HG03439 (cell line): ENCODE measurements around the gene EGR2.

Experiments
- ATAC-seq: cut with Tn5 transposase; IDR thresholded peaks from one replicate; pipeline ENCODE4 v1.9.1; 2021; ENCODE audit warnings: mild to moderate bottlenecking, moderate library complexity; ENCODE audit not compliant: unreplicated experiment

Gene EGR2

DNA sequence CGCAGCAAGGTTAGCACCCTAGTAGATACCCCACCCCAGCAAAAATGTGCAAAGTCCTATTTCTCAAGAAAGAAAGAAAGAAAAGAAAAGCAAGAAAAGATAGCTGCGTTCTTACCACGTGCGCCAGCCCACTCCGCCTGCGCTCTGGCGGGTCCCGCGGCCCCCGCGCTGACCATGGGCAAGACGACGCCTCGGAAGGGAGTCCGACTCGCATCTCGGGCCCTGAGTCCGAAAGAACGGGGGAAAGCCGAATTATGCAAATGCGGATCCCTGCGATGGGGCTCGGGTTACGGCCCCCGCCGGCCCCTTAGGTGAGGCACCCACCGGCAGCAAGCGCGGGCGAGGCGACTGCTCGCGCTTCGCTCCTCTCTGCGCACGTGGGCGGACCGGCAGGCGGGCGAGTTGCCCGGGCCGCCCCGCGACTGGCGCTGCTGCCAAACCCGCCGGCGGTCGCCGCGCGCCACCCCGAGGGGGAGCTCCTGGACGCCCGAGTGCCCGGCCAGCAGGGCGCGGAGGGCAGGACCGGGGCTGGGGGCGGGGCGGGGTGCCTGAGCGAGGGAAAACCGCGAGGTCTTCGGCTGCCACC, 2.4 kb upstream of the EGR2 start:
- no peak for ATAC-seq

DNA sequence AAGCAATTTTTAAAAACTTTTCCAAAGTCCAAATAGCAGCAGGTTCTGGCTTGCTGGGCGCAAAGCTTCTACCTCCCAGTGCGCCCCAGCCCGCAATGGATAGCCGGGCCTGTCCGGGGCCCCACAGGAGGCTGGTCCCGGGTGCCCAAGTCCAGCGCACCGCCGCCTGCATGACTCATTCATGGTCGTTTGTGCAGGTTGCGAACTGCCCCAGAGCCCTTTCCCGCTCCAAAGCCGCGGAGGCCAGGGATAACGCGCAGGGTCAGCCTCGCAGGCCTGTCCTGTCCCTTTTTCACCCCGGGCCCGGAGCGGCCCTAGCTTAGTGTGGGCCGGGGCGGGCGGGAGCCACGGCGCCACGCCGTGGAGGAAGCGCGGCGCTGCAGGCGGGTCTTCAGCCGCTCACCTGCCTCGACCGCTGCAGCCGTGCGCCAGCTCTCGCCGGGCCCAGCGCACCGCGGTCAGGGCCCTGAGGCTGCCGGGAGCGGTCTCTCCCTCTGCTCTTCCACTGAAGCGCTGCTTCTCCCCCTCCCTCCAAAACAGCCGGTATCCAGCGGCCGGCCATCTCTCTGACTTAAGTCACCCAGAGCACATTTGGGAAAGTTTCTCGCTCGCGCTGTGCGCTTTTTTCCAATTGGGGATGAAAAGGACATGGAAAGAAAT, 1.7 kb upstream of the EGR2 start:
- ATAC-seq, result peak; percentile 38

DNA sequence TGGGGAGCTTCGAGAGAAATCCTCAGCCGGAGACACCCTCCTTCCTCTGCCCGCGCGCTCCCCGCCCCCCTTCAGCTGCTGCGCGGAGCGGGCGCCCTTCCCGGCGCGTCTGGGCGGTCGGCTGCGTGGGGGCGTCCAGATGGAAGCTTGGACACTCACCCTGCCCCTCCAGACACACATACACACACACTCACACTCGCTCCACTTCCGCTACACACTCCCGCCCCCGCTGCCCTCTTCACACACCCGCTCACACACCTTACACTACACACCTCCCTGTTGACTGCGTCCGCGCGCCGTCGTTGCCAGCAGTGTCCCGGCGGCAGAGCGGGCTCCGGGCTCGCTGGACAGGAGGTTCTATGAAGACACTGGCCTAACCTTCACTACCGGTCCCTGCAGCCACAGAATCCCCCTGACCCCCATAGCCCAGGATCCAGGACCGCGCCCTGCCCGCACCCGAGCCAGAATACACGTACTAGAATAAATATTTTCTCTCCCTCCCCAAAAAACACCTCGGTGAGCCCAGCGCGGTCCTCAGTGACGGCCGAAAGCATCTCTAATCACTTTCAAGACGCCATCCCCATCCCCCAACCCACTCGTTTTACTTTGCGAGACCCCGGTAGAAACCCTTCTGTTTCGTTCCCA, 1.1 kb upstream of the EGR2 start:
- no peak for ATAC-seq

DNA sequence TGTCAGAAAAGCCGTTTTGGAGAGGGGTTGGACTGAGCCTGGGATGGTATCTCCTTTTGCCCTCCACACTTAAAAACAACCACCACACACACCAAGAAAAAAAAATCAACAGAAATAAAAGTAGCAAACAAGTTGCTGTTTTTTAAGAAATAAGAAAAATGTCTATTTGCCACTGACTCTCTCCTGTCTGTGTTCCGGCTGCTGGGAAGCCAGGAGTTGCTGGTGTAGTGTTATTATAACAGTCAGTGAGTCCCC, 163 bp downstream of the EGR2 start:
- no peak for ATAC-seq

DNA sequence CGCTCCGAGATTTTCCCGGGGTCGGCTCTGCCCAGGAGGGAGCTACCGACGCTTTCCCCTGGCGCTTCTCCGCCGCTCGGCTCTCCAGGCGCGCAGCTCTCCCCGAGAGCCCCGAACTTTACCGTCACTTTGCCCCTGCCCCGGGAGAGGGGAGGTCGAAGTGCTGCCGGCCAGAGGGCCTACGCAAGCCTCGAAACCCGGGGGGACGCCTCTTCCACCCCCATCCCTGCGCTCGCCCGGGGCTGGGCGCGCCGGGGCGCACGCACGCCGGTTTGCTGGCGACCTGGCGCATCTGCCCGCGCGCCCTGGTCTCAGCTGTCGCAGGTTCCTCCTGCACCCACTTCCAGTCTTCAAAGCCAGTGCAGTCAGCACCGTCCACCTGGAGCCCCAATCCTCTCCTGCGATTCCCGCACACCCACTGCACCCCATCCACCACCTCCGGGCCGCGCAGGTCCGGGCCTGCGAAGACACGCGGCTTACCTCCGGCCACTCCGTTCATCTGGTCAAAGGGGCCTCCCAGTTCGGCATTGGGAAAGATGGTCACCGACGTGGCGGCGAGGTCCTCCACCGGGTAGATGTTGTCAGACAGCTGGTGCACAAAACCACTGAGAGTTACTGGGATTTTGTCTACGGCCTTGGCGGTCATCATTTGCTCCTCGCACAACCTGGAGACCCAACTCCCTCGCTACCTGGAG, 638 bp downstream of the EGR2 start:
- ATAC-seq, result no peak

DNA sequence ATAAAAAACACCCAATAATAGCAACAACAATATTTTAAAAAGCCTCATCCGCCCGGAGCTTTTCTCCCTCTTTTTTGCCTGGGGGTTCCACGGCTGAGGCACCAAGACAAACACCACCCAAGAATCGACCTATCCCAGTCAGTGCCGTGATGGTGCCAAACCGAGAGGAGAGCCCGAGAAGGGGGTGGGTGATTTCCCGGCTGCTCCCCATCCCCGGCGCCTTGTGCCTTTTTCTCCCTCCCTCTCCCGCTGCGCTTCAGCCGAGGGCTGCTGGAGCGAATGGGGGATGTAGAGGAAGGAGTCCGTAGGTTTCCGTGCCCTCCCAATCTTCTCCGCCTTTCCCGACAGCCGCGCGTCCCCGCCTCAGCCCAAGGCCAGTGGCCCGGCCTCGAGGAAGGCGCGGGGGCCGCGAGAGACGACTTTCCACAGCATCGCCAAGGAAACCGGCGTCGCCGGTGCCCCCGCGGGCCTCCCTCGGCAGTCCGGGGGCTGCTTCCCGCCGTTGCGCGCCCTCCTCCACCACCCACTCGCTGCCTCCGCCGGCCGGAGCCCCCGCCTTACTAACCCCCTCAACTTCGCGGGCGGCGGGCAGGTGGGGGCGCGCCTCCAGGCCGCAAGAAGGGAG, 1.3 kb downstream of the EGR2 start:
- no peak for ATAC-seq

DNA sequence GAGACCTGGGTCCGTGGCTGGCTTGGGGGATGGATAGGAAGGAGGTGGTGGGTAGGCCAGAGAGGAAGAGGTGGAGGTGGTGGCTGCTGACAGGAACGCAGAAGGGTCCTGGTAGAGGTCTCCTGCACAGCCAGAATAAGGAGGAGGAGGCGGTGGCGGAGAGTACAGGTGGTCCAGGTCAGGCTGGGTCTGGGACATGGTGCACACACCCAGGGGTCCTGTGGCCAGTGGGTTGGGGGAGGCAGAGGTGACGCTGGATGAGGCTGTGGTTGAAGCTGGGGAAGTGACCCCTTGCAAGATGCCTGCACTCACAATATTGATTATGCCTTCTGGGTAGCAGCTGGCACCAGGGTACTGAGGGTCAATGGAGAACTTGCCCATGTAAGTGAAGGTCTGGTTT, 2.2 kb downstream of the EGR2 start:
- no peak for ATAC-seq

DNA sequence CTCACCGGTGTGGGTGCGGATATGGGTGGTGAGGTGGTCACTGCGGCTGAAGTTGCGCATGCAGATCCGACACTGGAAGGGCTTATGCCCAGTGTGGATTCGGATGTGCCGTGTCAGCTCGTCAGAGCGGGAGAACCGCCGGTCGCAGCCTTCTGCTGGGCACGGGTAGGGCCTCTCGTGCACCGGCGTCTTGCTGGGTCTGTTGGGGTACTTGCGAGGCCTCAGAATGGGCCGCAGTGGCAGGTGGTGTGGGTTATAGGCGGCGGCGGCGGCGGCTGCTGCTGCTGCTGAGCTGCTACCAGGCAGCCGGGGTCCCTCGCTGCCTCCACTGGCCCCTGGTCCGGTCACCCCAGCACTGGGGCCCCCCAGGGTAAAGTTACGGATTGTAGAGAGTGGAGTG, 2.7 kb downstream of the EGR2 start:
- ATAC-seq, result no peak

DNA sequence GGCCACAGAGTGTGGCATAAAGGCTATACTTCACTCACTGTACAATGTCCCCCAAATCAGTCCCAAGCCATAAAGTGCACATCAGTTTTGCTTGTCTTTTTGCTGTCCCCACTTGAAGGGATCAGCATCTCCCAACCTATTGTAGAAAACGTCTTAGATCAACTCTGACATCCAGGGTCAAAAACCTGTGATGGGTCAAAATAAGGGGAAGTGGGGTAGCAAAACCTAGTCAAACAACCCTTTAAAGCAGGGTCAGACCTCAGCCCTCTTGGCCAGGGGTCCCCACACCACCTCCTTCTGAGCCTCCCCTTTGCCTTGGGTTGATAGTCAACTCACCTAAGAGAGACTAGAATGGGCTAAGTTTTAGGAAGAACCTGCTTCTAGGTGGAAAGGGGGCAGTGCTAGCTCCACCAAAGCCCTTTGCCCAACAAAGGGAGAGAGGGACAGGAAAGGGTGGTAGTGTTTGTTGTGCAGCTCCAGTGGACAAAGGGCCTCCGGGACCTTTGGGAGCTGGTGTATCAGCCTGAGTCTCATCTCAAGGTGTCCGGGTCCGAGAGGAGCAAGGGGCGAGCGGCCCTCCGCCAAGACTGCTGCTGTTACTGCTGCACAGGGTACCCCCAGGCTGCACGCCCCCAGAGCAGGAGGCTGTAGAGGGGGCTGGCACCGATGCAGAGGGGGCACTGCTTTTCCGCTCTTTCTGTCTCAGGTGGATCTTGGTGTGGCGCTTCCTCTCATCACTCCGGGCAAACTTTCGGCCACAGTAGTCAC, 3.3 kb downstream of the EGR2 start:
- no peak for ATAC-seq

DNA sequence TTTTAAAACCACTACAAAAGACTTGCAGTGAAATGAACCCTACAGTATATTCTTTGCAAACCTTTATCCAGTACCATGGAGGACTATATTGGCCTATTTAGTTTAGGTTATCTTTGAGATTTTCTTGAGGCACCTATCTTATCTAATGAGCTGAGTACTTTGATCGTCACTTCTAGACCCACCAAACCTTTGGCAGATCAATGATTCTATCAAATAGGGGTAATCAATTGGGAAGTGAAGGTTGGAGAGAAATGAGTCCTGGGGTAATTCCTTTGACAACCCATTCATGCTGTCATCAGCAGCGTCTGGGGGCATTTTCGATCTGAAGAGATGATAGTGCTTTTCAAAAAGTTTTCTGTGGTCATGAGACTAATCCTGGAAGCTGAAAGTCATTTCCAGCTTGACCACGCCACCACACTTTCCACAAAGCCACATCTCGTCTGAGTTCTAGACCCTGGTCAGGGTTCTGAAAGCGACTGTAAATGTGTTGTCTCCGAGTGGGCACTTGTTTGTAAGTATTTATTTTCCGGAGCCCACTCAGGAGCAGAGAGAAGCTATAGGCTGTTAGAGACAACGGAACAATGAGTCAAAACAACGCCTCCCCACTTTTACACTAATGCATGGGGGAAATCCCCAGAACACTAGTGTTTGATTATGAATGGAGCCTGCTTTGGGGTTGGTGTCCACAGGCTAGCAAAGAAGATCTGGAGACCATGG, 4.8 kb downstream of the EGR2 start:
- ATAC-seq, result peak; percentile 40

DNA sequence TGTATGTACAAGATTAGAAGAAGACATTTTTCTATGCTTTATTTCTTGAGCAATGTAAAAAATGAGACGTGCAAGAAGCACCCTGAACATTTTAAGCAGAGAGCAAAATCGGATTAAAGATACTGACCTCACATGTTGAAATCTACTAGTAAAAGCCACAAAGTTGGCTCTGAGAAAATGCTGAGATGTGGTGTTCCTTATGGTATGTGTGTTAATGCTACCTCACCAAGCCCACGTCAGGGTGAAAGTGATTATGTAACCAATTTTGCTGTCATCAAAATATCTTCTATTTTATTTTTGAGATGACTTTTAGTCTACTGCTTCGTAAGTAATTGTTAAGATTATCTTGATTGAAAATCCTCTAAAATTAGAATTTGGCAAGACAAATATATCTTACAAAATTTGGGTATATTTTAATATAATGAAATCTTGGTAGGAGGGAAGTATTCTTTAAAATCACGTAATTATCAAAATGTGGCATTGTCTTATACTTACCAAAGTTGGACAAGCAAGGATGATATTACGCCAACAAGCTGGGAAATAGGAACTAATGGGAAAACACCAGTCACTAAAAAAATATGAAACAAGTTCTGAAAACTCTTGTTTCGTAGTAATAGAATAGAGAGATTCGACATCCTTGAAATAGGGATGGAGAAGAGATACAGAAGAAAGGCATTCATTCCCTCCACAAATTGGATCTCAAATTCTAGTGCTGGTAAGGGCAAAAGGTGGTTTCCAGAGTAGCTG, 5.8 kb downstream of the EGR2 start:
- ATAC-seq, result no peak

DNA sequence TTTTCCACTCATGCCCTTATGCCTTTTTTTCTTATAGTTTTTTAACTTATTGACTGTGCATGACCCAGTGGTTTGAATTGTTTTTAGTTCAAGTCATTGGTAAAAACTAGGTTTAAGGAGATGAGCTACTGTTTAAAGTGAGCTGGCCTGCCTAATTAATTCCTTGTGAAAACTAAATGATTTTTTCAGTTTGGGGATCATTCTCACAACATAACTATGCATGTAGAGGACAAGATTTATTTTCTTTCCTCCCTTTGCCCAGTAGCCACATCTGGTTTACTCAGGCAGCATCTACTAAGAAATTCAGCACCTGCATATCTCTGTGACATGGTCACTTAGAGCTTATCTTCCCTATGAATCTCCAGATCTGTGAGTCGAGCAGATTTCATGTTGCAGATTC, 9.9 kb downstream of the EGR2 start:
- ATAC-seq, result no peak

DNA sequence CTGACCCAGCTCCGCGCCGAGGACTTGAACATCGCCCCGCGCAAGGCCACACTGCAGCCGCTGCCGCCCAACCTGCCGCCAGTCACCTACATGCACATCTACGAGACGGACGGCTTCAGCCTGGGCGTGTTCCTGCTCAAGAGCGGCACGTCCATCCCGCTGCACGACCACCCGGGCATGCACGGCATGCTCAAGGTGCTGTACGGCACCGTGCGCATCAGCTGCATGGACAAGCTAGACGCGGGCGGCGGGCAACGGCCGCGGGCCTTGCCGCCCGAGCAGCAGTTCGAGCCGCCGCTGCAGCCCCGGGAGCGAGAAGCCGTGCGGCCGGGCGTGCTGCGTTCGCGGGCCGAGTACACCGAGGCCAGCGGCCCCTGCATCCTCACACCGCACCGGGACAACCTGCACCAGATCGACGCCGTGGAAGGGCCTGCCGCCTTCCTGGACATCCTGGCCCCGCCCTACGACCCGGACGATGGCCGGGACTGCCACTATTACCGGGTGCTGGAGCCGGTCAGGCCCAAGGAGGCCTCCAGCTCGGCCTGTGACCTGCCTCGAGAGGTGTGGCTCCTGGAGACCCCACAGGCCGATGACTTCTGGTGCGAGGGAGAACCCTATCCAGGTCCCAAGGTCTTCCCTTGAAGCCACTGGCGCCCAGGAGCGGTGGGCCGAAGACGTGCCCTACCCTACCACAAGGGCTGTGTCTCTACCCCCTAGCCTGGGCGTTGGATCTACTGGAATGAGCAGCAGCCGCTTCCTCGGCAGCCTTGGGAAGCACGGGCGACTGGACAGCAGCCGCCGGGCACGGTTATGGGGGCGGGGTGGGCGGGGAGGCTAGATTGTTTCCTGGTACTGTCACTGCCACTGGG, 10.7 kb downstream of the EGR2 start:
- ATAC-seq, result peak; percentile 34

DNA sequence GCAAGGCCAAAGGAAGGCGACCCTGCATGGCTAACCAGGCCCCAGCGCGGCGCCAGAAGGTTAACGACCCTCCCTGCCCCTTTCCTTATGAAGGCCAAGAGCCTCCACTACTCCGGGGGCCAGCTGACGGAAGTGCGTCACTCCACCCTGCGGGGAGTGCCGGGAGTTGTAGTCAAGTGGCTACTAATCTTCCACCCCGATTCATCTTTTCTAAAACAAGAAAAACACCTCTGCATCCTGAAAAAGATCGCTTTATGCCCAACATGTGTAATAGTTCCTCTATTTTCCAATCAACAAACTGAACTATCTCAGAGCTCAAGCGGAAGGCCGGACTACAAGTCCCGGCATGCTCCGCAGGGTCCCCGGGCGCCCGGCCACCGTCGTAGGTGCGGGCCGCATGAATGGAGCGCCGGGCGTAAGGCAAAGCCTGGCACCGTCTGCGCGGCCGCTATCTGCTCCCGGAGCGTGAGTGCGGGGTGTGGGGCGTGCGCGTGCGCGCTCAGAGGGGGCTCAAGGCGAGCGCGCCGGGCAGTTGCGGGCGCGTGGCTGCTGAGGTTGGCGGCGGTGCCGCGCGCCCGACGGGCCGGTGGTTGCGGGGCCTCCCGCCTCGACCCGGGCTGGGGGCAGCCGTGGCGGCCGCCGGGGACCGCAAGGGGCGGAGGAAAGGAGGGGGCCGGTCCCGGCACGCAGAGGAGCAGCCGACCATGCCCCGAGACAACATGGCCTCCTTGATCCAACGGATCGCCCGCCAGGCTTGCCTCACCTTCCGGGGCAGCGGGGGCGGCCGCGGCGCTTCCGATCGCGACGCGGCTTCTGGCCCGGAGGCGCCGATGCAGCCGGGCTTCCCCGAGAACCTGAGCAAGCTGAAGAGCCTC, 11.6 kb downstream of the EGR2 start, which contains the start of gene ADO:
ADO (plus strand) TSS at position 365 of the 875 bp plus-strand sequence; CDS start at position 705, 340 bp downstream.
- peak; percentile 88 for ATAC-seq

DNA sequence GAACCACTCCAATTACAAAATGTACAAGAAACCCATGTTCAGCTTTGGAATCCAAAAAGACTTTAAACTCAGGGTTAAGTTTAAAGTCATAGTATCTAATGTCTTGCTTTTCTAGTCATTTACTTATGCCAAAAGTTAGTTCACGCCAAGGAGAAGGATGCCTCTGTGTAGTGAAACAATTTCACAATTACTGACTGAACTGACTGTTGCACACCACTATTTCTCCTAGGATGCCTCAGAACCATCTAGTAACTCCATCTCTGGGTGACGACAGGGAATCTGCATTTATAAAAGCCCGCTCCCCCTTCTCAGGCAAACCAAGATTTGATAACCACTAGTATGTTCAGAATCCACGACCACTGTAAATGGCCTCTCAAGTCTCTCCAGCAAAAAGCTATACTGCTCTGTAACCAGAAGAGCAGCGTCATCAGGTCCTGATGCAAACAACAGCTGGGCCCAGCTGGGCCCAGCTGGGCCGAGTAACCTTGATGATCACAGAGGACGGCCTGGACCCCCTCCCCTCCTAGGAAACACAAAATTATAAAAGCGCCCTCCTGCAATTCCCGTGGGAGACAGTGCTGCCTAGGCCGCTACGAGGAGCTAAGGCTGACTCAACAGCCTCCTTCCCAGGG, 12.3 kb downstream of the EGR2 start:
- no peak for ATAC-seq

DNA sequence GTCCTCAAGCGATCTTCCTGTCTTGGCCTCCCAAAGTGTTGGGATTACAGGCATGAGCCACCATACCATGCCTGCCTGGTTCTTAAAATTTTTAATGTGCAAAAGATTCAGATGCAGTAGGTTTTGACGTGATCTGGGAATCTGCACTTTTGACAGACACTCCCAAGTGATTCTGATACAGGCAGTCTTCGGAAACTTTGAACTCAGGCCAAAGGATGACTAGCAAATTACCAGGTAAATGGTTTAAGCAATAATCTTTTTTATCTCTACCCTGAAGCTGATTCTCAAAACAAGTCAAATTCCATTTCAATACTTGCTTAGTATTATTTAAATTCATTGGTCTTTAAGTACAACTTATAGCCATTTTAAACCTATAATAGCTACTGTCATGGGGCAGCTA, 14.3 kb downstream of the EGR2 start:
- no peak for ATAC-seq

DNA sequence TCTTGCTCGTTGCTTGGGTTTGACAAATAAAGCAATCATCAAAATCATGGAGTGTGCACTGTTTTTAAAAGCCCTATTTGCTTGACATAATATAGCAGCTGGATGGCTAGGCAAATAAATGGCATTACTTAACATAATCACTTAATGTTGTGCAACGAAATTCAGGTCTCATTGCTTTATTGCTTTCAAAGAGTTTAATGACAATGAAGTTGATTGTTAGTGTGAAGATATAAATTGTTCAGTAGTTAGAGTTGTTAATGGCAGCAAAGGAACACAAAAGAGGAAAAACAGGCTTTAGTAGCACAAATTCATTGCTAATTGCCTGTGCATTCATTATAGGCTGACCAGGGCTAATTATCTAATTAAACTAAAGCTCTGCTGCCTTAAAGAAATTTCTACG, 19.3 kb downstream of the EGR2 start:
- no peak for ATAC-seq
